GM21423 (cell line): ENCODE results near the gene DKK3.

ENCODE experiments used
- ATAC-seq: cut with Tn5 transposase; IDR thresholded peaks from one replicate; pipeline ENCODE4 v1.9.1; 2021; ENCODE audit warnings: mild to moderate bottlenecking, moderate library complexity; ENCODE audit not compliant: unreplicated experiment

DKK3 gene

GRCh38 chr11:12005476-12005875 lies 3.0 kb downstream of the DKK3 start:
- ATAC-seq = no peak

- ATAC-seq = no peak
These were observed 3.4 kb downstream of the DKK3 start for GRCh38 chr11:12005061-12005460.

- no peak for ATAC-seq
These were observed 4.6 kb downstream of the DKK3 start for GRCh38 chr11:12003815-12004214.

- ATAC-seq = no peak
These were observed 5.1 kb downstream of the DKK3 start for GRCh38 chr11:12003336-12003735.

- no peak for ATAC-seq
These were observed 7.2 kb downstream of the DKK3 start for GRCh38 chr11:12001186-12001585.

- no peak for ATAC-seq
These were observed 10.2 kb downstream of the DKK3 start for GRCh38 chr11:11998091-11998781.

- ATAC-seq = no peak
These were observed 11.4 kb downstream of the DKK3 start for GRCh38 chr11:11997049-11997322.

GRCh38 chr11:11996321-11997048 lies 11.9 kb downstream of the DKK3 start:
- ATAC-seq = no peak

GRCh38 chr11:11995601-11996000 lies 12.8 kb downstream of the DKK3 start:
- no peak for ATAC-seq

- no peak for ATAC-seq
These were observed 14.6 kb downstream of the DKK3 start for GRCh38 chr11:11993839-11994238.

GRCh38 chr11:11992257-11993212 lies 15.9 kb downstream of the DKK3 start:
- no peak for ATAC-seq

- ATAC-seq = no peak
These were observed 18.4 kb downstream of the DKK3 start for GRCh38 chr11:11989774-11990744.

- ATAC-seq = no peak
These were observed 19.7 kb downstream of the DKK3 start for GRCh38 chr11:11988681-11989261.

- ATAC-seq = no peak
These were observed 20.3 kb downstream of the DKK3 start for GRCh38 chr11:11988099-11988651.

GRCh38 chr11:11987503-11988022 lies 20.9 kb downstream of the DKK3 start:
- no peak for ATAC-seq

GRCh38 chr11:11985954-11986949 lies 22.2 kb downstream of the DKK3 start:
- no peak for ATAC-seq

GRCh38 chr11:11985016-11985715 lies 23.3 kb downstream of the DKK3 start:
- ATAC-seq = no peak

- ATAC-seq = no peak
These were observed 23.9 kb downstream of the DKK3 start for GRCh38 chr11:11984563-11984962.
